HG03064 (cell line): ENCODE measurements around the gene ANKRD22.
"Not testable (repeated sequence)": the region's sequence is repeated elsewhere in the genome, so short reads cannot be mapped to it uniquely, and the experiment has no call there.

Experiments used
- ATAC-seq: cut with Tn5 transposase; IDR thresholded peaks from one replicate; pipeline ENCODE4 v1.9.1; 2021; ENCODE audit warnings: low read depth; ENCODE audit not compliant: unreplicated experiment

ANKRD22 gene

DNA sequence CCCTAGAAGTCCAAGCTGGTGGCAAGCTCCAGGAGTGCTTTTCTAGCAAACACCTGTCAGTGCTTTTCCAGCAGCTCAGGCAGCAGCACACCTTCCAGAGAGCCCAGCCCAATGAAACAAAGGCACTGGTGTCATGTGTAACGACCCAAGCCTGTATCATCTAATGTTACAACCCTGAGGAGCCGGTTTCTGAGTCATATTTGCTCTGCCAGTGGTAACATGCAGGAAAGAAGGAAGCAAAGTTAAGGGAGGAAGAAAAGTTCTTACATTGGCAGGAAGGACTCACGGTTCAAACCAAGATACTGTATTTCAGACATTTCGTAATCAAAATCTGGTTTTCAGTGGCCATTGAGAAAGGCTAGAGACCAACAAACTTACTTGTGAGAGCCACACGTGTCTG, at the start of gene ANKRD22:
Gene ANKRD22 (minus strand): TSS at position 139 of the 400 bp plus-strand sequence. CDS start 237 bp downstream, outside the sequence.
- ATAC-seq = no peak

DNA sequence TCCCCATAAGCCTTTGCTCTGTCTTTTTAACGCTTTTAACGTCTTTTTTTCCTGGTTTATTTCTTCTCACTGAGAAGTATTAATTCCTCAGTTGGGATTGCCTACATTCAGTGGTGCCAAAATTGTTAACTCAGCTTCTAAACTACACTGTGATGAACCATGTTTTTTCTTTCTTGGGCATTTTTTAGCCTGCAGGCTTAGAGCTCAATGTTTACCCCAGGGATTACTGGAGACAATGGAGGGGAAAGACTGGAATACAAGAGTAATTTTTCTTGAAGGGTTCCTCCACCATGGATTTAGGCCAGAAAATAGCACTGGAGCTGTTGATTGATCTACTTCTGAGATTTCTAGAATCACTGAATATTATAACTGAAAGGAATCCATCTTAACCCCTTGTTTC, 48.2 kb upstream of the ANKRD22 start:
- no peak for ATAC-seq

DNA sequence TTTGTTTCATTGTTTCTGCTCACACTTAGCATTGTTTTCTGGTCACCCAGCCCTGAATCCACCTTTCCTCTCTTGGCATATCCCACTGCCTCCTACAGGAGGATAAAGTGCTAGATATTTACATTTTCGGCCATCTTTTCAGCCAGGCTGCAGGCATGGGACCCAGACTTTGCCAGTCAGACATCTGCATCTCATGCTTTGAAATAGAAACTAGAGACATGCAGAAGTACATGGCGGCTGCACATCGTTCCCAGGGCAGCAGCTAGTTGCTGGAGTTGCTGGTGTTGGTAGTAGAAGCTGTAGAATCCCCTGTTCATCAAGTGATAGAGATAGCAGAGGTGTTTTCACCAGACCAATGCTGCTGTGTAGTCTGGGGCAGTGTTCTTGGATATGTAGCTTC, 47.1 kb upstream of the ANKRD22 start:
- no peak for ATAC-seq

DNA sequence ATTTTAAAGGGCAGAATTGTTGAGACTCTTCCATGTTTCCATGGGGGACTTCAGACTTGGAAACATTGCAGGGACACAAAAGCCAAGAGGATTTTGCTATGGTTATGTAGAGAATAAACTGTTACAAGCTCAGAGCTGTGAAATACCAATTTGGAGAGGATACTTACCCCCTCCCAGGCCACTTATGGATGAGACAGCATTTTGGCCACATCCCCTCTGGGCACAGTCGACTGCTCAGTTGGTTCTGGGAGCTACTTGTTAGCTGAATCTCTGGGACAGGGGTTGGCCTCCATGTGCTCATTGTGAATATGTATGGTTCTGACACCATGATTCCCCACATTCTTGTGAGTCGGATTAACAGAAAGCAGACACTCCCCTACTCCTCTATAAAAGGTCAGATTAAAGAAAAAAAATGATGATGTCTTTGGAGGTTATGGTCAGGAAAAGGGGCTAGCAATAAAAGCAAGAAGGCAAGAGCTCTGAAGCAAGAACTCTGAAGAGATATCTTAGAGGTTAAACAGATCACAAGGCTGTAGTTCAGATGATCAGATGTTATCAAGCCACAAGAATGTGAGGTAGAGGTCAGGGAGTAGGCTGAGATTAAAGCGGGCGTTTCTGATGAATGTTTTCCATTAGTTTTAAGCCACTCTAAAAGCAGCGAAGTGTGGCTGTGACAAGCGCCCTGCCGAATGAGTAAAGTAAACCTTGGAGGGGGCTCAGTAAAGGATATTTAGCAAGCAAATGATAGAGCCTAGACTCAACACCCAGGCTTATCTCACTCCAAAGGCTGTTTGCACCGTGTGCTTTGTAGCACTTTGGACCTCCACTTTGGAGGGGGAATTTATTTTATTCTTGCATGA, 45.6 kb upstream of the ANKRD22 start:
- ATAC-seq = no peak

DNA sequence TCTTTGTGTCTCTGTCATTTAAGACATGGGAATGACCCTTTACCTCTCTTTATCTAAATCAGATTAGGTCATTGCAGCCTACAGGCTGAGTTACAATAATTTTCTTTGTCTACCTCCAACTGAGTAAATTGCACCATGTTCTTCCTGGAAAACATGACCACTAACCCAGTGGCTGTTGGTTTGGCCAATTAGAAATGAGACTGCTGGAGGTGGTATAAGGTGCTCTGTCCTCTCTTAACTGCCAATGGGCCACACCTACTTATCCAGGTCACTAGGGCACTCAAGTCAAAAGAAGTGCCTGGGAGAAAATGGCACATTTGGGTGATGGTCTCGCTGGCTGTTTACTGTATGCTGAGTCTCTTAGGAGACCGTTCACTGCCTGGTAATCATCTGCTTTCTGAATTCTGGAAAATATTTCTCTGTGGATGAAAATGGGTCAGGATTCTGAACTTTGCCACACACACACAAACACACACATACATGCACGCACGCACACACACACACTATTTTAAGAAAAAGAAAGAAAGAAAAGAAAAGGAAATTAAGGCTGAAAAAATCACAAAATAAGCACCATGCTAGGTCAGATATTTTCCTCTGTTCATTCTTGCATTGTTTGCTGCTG, 44.8 kb upstream of the ANKRD22 start:
- no peak for ATAC-seq

DNA sequence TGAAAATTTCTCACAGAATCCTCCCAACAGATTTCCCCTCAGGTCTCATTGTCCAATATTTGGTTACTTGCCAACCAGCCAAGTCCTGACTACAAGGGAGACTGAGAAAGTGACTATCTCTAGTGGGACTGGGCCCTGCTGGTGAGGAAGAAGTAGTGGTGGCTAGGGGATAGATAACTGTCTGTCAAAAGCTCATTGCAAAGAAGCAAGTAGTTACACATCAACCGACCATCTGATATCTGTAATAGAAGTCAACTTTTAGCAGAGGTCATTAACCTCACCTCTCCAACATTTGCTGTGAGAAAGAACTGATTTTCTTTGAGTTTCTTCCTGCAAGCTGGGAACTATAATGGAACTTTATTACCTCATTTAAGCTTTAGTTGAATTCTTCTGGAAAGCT, 43.6 kb upstream of the ANKRD22 start:
- no peak for ATAC-seq

DNA sequence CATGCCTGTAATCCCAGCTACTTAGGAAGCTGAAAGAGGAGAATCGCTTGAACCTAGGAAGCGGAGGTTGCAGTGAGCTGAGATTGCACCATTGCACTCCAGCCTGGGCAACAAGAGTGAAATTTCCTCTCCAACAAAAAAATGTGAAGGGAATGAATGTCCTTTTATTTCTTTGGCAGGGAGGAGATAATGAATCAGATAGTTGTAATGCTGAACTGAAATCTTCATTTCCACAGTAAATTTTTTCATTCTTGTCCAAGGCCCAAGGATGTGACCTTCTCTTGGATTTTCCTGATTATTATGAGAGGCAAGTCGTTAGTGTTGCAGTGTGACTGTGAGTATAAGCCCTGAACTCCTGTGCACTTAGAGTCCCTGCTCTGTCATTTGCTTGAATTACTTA, 42.0 kb upstream of the ANKRD22 start:
- ATAC-seq = no peak

DNA sequence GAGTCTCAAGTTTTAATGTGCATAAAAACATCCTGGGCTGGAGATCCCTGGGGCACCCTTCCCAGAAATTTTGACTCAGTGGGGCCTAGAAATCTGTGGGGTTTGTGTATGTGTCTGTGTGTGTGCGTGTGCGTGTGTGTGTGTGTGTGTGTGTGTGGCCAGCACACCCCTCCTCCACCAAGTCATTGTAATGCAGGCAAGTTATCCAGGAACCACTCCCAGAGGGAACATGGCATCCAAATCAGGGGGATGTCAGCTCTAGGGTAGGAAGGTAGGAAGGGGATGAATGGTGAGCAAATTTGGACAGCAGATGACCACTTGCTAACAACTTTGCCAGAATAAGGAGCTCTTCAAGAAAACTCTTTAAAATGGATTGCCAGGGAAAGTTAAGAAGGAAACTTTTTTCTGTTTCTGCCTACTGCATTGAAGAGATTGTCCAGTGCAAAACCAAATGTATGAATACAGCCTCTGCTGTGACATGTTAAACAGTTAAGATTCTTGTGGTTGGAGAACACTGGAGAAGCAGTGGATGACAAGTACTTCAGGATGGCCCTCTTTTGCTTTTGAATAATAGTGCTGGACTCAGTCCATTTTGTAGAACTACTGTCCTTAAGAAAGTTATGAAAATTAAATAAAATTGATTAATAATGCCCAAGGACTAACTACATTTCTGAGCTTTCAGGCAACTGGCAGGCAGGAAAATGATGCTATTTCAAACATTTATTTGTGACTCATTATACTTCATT, 40.8 kb upstream of the ANKRD22 start:
- no peak for ATAC-seq

DNA sequence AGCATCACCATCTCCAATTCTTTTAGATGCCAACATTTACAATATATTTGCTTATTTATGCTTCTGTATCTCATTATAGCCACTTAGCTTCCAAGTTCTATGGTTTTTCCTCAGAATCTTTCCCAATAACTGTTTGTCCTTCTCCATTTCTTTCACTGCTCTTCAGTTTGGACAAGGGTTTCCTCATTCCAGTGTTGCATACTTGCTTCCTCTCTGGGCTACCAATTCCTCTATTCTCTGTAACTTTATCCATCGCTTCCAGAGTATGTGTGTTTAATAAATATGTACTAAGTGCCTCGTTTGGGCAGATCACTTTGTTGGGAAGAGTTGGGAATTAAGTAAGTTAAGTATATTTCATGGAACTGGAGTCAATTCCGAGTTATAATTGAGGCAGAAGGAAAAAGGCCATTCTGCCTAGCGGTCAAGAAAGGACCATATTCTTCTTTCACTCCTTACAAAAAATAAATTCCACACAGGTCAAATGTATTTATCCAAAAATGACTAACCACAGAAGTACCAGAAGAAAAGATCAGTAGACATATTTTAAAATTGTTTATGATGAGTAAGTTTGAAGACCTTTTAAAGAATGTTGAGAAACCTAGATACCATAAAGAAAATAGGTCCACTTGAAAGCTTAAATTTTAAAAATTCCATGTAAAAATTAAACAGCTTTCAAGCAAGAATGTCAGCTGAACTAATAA, 39.2 kb upstream of the ANKRD22 start:
- no peak for ATAC-seq

DNA sequence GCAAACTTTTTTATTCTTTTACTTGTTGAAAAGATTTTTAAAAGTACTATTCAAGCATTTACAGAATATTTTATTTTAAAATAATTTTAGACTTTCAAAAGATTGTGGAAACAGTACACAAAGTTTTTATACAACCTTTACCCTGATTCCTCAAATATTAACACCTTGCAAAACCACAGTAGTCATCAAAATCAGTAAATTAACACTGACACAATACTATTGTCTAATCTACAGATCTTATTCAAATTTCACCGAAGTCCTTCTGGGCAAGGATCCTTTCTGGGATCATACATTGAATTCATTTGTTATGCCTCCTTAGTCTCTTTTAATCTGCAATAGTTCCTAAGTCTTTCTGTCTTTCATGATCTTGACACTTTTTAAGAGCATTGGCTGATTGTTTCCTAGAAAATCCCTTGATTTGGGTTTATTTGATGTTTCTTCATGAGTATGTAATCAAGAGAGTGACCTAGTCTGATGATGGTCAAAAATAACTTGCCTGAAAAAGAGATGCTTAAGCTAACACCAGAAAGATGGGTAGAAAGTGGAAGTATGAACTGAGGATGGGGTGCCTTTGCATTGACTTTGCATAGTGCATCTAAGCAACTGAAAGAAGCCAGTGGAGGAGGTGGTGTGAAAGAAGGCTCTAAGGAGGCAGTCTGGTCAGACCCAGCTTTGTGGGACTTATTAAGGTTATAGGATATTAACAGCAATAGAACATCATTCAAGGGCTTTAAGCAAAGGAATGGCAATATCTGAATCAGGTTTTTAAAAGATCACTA, 38.1 kb upstream of the ANKRD22 start:
- ATAC-seq = peak; percentile 53

DNA sequence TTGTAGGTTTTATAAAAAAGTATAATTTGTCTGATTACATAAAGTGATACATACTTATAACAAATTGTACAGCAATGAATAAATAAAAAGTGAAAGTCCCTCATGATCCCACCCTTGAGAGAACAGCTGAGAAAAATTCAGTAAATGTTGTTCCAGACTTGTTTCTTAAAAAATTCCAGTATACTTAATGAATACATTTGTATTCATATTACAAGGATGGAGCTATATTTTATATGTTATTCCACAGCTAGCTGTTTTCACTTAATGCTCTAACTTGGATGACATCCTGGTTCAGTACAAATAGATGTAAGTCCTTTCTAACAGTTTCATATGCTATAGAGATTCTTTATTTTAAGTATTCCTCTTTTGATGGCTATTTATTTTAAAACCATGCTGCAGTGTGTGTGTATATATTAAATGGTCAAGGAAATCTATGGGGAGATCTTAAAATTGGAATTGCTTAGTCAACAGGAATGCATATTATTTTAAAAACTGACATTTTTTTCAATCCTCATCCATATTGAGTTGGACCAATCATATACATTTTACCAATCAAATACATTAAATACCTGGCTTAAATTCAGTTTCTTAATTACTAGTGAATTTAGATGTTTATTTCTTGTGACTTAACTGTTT, 37.3 kb upstream of the ANKRD22 start:
- ATAC-seq = no peak

DNA sequence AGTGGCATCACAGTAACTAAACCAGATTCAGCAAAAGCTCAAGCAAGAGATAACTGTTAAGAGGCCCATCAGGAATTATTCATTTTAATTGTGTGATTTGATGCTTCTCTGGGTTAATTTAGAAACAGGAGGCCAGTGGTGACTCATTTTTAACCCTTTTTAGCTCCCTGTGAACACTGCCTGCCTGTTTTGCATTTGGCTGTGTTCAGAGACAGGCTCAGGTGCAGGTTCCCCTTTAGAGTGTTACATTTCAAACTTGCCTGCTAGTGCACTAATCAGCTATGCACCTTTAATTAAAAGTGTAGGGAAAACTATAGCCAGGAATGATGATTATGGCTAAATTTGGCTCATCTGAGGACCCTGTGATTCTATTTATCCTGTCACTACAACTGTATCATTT, 34.9 kb upstream of the ANKRD22 start:
- ATAC-seq = no peak

DNA sequence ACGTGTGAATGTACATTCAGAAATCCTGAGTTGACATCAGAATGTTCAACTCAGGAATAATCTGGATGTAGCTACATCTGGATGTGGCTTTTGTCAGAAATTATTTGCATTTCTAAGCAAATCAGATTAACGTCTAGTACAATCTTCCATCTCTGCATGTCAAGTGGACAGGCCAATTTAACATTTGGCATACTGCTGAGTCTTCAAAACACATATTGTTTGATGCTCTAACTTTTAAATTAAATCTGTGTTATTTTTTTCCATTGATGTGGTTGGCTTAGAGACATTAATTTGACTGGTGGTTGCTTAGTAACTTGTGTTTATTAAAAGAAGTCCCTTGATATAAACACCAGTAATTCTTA, 31.8 kb upstream of the ANKRD22 start:
- no peak for ATAC-seq

DNA sequence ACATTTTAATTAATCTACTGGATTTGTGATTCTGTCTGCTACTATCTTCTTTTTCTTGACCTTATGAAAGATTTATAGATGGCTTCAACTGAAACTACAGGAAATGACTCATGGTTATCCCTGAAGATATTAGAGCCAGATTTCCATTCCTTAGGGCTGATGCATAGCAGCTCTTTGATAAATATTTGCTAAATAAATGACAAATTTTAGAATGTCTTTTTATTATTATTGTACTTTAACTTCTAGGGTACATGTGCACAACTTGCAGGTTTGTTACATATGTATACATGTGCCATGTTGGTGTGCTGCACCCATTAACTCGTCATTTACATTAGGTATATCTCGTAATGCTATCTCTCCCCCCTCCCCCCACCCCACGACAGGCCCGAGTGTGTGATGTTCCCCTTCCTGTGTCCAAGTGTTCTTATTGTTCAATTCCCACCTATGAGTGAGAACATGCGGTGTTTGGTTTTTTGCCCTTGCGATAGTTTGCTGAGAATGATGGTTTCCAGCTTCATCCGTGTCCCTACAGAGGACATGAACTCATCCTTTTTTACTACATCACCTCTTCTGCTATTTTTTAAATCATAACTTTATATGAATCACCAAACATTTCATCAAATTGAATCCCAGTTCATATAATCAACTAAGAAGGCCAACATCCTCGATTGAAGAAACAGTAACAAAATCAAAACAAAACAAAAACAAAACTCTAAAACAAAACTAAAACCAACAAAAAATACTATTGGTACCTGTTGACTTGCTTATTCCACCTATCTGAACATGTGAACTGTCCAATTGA, 31.2 kb upstream of the ANKRD22 start:
- not testable (repeated sequence) for ATAC-seq

DNA sequence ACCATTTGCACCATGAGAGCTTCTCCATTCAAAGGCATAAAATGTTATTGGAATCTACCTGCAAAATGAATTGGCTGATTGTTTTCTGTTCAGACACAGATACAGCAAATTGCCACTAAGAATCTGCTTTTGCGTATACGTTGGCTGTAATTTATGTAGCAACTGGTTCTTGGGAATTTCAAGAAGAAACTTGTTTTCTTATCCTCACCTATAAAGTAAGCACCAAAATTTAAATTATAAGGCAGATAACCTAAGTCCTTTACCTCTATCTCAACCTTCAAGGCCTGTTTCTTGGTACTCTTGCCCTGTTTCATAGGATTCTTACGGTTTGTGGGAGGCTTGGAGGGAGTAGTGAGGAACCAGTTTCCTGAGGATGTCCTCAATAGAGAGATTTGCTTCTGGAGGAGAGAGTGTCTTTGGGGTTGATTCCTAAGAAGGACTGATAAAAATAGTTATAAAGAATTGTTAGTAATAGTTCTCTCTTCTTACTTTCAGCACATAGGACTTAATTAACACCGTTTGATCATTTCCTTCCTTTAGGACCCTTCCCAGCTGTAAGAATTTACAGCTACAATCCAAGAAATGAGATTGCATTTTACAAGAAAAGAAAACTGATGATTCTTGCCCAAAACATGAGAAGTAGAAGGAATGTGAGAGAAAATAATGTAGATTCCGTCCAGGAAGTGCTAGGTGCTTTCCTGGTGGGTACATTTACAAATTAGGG, 30.4 kb upstream of the ANKRD22 start:
- no peak for ATAC-seq

DNA sequence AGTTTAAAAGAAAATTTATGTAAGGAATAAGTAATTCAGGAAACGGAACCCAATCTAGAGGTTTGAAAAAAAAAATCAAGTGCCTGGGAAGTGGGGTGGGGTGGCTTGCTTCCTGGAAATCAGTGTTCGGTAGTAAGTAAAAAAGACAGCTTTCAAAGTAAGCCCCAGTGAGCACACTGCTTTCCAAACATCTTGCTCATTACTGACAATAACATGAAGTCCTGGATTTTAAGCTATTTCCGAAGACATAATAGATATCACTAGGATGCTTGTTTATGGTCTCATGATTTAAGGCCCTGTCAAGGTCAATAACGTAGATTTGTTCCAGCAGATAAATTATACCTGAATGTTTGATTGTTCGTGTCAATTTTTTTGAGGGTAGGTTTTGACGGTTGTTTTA, 29.7 kb upstream of the ANKRD22 start:
- ATAC-seq = no peak

DNA sequence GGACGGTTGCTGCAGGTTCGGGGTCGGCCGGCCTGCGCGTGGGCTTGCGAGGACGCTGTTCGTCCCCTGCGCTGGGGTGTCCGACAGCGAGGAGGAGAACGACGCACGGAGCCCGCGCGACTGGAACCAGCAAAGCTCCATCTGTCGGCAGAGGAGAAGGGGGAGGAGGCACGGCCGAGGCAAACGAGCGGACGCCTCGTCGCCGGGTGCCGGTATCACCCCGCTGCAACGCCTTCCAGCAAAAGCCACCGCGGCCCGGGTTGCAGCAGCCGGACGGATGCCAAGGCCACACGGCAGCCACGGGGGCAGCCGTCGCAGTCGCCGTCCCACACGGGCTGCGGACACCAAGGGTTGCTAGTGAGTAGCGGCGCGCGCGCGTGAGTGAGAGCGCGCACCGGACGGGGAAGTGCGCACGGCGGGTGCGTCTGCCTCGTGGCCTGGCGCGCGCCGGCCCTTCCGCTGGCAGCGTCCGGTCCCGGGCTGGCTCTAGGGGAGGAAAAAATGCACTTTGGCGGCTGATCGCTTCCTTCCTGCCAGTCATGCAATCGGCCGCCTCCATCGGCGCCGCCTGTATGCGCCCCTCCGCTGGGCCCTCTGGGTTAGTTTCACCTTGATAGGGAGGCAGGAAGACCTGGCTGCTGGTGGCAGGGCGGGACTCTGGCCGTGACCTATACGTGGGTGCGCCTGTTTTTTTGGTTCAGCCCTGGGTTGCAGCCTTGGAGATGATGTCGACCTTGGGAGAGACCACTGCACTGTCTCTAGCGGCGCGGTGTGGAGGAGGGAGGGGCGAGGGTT, 28.8 kb upstream of the ANKRD22 start:
- peak; percentile 63 for ATAC-seq
